Stimulated activated CD4-positive, alpha-beta T cell treated with anti-CD3 and anti-CD28 coated beads, Interleukin-2, amount 100 ng/mL, for 4 hours (primary cell): ENCODE measurements around the gene SLC12A9.

Experiments
- DNase-seq: peaks from one replicate; pipeline ENCODE4 v3.0.0-alpha.2; 2020; ENCODE audit warnings: low read depth

Gene SLC12A9

DNA sequence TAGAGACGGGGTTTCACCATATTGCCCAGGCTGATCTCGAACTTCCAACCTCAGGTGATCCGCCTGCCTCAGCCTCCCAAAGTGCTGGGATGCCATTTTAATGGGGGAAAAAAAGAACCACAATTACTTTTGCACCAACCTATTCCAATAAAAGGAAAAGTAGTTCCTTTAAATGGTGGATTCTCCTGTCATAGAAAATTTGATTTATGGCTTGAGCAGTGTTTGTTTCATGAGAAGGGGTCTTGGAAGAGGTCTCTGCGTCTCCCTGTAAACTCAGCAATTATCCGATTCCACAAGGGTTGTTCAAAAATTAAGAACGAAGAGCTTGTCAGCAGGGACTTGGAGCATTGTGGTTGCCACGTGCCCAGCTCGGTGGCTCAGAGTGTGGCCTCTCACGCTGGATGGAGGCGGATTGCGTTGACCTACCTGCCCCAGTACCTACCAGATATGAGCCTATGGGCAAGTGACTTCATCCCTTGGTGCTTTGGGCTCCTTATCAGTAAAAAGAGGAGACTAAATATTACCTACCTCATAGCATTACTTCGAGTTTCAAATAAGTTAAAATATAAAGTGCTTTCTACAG lies 11.8 kb downstream of the SLC12A9 start:
- DNase-seq = no peak

DNA sequence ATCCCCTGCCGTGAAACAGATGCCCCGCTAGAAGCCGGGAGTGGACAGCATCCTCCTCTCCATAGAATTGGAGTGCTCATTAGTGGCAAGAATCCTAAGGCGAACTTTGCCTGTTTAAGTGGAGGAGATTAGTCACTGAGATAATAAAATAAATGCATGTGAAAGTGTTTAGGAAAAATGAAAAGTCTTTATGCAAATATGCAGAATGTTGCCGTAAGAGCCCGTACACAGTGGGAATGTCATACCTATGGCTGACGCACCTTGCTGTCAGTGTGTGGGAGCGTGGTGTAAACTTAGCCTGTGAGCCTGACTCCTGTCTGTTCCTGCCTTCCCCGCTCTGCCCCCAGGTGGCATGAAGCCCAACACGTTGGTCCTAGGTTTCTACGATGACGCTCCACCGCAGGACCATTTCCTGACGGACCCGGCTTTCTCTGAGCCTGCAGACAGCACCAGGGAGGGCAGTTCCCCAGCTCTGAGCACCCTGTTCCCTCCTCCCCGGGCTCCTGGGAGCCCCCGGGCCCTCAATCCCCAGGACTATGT lies 12.9 kb downstream of the SLC12A9 start:
- DNase-seq = no peak

DNA sequence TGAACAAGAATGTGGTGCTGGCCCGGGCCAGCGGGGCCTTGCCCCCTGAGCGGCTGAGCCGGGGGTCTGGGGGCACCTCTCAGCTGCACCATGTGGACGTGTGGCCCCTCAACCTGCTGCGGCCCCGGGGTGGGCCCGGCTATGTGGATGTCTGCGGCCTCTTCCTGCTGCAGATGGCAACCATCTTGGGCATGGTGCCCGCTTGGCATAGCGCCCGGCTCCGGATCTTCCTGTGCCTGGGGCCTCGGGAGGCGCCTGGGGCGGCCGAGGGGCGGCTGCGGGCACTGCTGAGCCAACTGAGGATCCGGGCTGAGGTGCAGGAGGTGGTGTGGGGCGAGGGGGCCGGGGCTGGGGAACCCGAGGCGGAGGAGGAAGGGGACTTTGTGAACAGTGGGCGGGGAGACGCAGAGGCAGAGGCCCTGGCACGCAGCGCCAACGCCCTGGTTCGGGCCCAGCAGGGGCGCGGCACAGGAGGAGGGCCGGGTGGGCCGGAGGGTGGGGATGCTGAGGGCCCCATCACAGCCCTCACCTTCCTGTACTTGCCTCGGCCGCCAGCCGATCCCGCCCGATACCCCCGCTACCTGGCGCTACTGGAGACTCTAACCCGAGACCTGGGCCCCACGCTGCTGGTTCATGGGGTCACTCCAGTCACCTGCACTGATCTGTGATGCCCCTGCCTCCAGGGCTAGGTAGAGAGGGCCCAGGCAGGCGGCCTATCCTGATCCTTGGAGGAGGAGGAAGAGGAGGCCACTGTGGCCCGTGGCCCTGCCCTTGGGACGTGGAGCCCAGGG lies 13.6 kb downstream of the SLC12A9 start:
- DNase-seq = no peak

DNA sequence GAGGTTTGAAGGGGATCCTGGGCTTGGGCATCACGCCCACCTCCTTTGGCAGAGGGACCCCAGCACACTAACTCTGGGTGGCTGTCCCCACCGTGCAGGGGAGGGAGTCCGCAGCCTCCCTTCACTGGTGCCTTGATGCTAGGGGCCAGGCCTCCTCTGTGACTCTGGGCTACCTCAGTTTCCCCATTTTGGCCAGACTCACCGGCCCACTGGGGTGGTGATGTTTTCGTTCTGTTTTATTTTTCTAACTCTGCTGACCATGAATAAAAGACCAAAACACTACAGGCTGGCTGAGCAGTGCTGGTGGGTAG lies 14.2 kb downstream of the SLC12A9 start:
- DNase-seq = no peak

DNA sequence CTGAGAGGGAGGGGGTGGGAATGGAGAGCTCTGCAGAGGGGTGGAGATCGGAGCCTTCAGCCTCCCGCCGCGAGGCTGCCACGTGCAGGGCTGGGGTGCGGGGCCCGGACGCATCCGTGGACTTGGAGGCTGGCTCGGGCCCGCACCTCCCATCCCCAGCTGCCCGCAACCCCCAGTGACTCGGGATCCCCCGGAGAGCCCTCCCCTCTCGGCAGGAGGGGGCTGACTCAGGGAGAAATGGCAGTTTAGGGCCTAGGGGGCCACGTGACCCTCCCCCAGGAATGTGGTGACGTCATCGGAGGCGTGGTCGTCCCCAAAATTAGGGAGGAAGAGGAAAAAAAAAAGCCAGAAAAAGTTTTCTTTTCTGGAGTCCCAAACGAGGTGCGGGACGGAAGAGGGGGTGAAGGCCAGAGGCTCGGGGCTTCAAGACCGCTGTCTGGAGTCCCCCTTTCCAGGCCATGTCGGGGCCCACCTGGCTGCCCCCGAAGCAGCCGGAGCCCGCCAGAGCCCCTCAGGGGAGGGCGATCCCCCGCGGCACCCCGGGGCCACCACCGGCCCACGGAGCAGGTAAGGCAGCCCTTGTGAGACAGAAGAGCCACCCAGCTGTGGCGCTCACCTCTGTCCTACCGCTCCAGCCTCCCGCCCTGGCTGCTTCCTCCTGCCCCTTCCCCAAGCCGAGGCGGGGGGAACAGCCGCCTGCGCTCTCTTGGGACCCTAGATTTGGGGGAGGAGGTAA lies 14.7 kb downstream of the SLC12A9 start, which contains the start of gene TRIP6:
Gene TRIP6, plus strand, starts transcription at position 348 of the 736 bp plus-strand sequence. Its CDS starts 111 bp downstream, at position 459.
- peak; percentile 62 for DNase-seq

DNA sequence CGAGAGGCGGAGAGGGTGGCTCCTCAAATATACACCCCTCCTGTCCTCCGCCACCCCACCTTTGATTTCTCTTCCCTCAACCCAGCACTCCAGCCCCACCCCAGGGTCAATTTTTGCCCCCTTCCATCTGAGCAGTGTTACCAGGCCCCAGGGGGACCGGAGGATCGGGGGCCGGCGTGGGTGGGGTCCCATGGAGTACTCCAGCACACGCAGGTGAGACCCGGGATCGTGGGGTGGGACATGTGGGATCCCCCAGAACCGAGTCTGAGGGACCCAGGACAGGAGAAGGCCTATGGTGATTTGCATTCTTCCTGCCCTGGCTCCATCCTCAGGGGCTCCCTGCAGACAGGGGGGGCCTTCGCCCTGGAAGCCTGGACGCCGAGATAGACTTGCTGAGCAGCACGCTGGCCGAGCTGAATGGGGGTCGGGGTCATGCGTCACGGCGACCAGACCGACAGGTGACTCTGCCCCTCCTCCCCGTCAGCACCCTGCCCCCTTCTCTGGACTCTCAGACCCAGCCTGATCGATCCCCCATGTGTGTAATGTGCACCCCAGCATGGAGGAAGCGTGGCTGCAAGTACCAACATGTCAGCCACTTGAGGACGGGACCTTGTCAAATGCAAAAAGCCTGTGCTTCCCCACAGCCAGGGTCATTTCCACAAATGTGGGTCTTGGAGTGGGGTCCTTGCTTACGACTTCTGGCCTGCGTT lies 15.4 kb downstream of the SLC12A9 start:
- DNase-seq = no peak

DNA sequence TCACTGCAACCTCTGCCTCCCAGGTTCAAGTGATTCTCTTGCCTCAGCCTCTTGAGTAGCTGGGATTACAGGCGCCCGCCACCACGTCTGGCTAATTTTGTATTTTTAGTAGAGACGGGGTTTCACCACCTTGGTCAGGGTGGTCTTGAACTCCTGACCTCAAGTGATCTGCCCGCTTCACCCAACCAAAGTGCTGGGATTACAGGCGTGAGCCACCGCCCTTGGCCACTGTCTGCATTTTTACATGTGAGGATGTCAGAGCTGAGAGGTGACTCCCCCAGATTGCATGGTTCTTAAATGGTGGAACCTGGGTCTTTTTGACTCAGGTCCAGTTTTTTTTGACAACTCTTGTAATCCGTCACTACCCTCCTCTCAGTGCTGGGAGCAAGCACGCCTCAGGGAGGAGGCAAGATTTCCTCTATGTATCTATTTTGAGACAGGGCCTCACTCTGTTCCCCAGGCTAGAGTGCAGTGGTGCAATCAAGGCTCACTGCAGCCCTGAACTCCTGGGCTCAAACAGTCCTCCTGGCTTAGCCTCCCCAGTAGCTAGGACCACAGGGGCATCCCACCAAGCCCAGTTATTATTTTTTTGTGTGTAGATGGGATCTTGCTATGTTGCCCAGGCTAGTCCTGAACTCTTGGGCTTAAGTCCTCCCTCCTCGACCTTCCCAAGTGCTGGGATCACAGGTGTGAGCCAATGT lies 21.2 kb downstream of the SLC12A9 start:
- no peak for DNase-seq

DNA sequence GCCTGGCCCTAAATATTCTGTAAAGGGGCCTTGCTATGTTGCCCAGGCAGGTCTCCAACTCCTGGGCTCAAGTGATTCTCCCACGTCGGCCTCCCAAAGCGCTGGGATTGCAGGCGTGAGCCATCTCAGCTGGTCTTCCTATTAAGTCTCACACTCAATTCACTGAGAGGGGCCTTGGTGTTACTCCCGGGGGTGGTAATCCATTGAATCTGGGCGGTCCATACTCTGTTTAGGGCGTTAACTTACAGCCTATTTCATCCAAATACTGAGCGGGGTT lies 21.7 kb downstream of the SLC12A9 start:
- no peak for DNase-seq

DNA sequence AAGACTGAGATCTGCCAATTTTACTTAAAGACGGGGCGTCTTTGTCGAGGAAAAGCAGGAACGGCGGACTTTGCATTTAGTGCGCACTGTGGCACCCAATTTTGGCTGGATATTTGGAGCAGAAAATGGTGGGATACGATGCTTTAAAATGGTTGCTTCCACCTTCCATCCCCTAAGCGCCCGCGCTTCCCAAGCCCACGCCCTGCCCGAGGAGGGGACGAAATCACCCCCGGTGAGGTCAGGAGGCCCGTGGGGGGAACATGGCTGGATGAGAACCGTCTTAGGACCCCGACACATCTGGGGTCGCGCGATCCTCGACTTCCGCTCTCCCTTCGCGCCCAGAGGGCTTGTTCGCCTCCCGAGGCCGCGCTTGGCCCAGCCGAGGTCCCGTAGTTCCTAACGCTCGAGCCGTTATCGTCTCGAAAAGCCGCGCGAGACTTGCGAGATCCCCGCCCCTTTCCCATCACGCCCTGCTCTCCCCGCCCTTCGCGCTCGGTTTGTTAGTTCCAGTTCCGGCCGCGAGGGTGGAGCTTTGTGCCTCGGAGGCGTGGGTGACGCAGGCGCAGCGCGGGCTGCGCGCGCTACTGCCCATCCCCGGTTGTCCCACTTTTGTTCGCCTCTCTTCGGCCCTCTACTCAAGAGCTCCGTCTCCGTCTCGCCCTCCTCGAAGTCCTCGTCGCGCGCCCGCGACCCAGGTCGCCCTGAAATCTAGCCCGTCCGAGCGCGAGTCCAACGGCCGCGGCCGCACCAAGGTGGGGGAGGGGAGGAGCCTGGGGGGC lies 22.3 kb downstream of the SLC12A9 start, which contains the start of gene SRRT:
Gene SRRT, plus strand, starts transcription at position 527 of the 779 bp plus-strand sequence. CDS start 488 bp downstream, outside the sequence.
- peak; percentile 98 for DNase-seq

DNA sequence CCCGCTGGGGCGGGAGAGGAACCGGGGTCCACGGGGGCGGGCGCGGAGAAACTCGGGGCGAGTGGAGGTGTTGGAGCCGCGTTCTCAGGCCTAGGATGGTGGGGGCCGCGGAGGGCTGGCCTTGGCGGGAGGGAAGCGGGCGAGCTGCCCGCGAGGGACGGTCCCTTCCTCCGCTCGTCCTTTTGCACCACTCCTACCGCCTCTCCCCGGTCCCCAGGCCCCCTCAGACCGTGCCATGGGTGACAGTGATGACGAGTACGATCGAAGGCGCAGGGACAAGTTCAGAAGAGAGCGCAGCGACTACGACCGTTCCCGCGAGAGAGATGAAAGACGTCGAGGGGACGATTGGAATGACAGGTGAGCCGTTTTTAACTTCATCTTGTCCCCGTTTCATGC lies 22.8 kb downstream of the SLC12A9 start:
- no peak for DNase-seq

DNA sequence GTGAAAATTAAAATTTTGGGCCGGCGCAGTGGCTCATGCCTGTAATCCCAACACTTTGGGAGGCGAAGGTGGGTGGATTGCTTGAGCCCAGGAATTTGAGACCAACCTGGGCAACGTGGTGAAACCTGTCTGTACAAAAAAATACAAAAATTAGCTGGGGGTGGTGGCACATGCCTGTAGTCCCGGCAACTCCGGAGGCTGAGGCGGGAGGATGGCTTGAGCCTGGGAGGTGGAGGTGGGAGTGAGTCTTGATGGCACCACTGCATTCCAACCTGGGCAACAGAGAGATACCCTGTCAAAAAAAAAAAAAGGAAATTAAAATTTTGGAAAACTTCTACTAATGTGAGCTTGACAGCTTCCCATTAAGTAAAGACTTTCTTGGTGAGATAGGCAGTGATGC lies 25.5 kb downstream of the SLC12A9 start:
- no peak for DNase-seq

DNA sequence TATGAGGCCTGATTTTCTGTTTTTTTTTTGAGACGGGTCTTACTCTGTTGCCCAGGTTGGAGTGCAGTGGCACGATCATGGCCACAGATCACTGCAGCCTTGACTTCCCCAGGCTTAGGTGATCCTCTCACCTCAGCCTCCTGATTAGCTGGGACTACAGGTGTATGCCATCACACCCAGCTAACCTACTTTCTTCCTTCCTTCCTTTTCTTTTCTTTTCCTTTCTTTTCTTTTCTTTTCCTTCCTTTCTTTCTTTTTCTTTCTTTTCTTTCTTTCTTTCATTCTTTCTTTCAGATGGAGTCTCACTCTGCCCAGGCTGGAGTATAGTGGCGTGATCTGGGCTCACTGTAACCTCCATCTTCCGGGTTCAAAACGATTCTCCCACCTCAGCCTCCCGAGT lies 26.2 kb downstream of the SLC12A9 start:
- DNase-seq = no peak

DNA sequence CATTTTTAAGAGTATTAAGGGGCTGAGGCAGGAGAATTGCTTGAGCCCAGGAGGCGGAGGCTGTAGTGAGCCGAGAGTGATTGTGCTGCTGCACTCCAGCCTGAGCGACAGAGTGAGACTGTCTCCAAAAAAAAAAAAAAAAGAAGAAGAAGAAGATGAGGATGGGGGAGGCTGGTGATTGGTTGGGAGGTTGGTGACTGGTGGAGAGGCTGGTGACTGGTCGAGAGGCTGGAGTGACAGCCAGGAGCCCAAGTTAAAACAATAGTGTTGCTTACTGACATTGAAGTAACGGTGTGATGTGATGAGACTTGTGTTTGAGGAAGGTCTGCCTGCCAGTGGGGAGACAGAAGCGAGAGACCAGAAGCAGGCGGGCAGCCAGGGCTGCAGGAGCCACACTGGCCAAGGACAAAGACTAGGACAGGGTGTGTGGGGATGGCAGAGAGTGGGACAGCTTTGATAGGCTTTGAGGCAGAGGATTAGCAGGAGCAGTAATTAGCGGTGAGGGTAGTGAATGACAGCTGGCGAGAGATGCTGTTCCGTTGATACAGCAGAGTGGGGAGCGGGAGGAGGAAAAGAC lies 27.3 kb downstream of the SLC12A9 start:
- DNase-seq = no peak

DNA sequence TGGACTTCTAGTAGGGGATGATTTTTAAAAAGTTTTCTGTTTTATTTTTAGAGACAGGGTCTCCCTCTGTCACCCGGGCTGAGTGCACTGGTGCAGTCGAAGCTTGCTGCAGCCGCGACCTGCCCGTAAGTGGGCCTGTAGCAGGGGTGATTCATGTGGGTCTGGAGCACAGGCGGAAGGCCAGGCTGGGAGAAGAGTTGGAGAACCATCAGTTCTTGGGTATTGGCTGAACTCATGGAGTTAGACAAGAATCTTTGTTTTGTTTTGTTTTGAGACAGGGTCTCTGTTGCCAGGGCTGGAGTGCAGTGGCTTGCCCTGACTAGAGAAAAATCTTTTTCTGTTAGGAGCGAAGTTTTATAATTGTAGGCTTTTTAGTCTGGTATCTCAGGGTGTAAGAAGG lies 28.1 kb downstream of the SLC12A9 start:
- no peak for DNase-seq

DNA sequence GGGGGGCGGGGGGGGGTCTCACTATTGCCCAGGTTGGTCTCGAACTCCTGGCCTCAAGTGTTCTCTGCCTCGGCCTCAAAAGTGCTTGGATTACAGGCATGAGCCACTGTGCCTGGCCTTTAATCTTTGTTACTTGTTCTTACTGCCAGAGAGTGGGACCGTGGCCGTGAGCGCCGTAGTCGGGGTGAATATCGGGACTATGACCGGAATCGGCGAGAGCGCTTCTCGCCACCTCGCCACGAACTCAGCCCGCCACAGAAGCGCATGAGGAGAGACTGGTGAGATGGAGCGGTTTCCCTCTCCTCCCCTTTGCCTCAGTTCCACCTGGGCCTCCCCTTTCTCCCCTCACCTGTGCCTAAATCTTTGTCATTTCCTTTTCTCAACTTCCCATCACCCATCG lies 28.6 kb downstream of the SLC12A9 start:
- DNase-seq = no peak

DNA sequence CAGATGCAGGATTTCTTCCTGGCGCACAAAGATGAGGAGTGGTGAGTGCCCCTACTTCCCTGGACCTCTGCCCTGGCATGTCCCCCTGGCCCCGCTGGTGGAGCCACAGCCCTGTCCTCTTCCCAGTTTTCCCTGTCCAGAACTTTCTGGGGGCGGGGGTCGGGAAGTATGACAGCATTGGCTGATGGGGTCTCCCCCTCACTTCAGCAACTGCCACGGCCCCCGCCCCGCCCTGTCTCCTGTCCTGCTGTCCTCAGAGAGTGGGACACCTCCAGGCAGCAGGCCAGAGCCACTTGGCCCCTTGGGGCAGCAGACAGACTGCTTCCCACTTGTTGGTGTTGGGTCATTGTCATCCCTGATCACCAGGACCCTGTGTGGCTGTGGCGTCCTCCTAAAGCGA lies 29.7 kb downstream of the SLC12A9 start:
- no peak for DNase-seq

DNA sequence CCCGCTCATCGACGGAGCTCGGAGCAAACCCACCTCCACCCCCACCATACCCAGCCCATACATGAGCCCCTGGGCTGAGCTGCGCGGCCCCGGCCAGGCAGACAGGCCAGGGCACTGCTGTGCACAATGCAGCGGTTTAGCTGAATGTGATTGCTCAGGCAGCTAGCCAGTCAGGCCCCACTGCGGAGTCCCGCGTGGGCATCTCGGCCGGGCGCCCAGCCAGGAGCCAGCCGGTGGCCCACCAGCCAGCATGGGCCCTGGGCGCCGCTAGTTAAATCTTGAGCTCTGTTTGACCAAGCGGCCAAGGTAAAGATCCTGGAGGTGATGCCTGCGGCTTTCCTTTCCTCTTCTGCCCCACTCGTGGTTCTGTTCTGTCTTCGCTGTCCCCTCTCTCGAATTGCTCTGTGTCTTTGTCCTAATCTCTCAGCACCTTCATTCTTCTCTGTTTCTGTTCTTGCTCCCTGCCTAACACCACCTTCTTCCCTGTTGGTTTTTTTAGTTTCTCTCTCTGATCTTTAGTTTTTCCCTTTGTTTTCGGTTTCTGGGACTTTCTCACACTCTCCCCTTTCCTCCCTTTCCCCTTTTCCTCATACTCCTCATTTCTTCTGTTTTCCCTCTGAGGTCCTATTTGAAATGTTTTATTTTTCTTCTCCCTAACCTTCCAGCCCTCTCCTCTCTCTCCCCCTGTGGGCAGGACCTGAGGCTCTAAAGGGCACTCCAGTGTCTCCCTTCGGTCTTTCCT lies 30.4 kb downstream of the SLC12A9 start:
- DNase-seq = no peak

DNA sequence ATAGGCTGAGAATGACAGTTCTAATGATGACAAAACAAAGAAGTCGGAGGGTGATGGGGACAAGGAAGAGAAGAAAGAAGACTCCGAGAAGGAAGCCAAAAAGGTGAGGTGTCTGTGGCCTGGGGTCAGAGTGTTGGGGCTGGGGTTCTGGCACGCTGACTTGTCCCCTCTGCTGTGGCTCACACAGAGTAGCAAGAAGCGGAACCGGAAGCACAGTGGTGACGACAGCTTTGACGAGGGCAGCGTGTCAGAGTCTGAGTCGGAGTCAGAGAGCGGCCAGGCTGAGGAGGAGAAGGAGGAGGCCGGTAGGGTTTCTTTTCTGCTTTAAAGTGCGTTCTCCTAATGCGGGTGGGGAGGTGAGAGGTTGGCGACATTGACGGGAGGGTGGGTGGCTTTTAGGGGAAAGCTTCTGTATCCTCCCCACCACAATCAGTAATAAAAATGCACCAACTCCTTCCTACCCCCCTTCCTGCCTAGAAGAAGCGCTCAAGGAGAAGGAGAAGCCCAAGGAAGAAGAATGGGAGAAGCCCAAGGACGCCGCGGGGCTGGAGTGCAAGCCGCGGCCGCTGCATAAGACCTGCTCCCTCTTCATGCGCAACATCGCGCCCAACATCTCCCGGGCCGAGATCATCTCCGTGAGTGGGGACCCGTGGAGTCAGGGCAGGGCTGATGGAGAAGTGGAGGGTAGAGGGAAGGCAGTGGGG lies 32.4 kb downstream of the SLC12A9 start:
- DNase-seq = no peak

DNA sequence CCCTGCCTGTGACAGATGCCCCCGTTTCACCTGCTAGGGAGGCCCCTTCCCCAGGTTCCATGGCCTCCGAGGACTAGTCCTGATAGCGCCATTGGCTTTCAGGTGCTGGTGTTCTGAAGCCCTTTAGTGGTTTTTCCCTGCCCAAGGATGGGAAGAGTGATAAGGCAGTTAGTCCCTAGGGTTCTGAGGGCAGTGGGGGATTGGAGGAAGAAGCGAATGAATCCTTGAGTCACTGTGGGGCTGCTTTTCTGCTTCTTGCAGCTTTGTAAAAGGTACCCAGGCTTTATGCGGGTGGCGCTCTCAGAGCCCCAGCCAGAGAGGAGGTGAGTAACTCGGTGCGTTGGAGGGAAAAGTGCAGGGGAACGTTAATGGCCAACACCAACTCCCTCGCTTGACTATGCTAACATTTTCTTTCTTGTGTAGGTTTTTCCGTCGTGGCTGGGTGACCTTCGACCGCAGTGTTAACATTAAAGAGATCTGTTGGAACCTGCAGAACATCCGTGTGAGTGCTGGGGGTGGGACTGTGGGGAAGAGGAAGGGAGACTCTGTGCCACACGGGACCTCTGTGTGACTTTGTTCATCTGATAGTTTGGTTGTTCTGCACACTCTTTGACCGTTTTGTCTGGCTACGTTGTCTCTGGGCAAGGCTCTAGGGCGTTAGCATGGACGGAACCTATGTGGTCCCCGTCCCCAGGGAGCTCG lies 33.1 kb downstream of the SLC12A9 start:
- no peak for DNase-seq
